ENCODE data around the gene SPTA1. TPM values are rescaled to one million over a fixed set of nuclear protein-coding genes. Genes with fewer than 3 reads are reported as not detected.
A peak's percentile ranks its signal among the peaks of the same experiment; 100 is the strongest.

Gene SPTA1
- total RNA-seq, 8 experiments from 2014 or later: 0.17 to 1.1 (median 0.46) TPM; not detected in 3

DNA sequence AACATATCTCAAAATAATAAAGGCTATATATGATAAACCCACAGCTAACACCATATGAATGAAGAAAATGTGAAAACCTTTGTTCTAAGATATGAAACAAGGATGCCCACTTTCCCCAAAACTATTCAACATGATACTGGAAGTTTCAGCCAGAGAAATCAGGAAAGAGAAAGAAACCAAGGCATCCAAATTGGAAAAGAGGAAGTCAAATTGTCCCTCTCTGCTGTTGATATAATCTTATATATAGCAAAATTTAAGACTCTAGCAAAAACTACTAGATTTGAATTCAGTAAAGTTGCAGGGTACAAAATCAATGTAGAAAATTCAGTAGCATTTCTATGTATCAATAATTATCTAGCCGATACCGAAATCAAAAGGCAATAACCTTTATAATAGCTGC, 85.8 kb downstream of the SPTA1 start:
- 0 to 84% (median 60%) methylated on average over 1 to 2 of the region's 2 CpGs for WGBS, 10 experiments
- in situ Hi-C loops (cut with MboI; ENCODE audit: low pct_unique_long_range_greater_than_20kb in 2 of 9, low sequenced_read_pairs in 9 of 9, unreplicated experiment in 9 of 9): no loop called here
- H3K4me1 ChIP-seq (replicated peaks in 1 of 2): no peaks in the 10 kb centered on the region
- H3K4me3 ChIP-seq: no peak overlapping the region
- no peak overlapping the region for H3K27ac ChIP-seq
- no peak for ATAC-seq (replicated peaks in 6 of 8)

GRCh38 chr1:158586942-158587341, 99.6 kb downstream of the SPTA1 start:
- in situ Hi-C loops (cut with MboI; ENCODE audit: low pct_unique_long_range_greater_than_20kb in 2 of 9, low sequenced_read_pairs in 9 of 9, unreplicated experiment in 9 of 9): no loop called here
- H3K4me3 ChIP-seq: no peak overlapping the region
- ATAC-seq (replicated peaks in 6 of 8): no peak
- 40 to 92% (median 71%) methylated on average over 1 of the region's 1 CpG; no CpG with 5 or more reads in 4 of the 10 experiments for WGBS, 10 experiments
- no peaks in the 10 kb centered on the region for H3K4me1 ChIP-seq (replicated peaks in 1 of 2)
- no peak overlapping the region for H3K27ac ChIP-seq

DNA sequence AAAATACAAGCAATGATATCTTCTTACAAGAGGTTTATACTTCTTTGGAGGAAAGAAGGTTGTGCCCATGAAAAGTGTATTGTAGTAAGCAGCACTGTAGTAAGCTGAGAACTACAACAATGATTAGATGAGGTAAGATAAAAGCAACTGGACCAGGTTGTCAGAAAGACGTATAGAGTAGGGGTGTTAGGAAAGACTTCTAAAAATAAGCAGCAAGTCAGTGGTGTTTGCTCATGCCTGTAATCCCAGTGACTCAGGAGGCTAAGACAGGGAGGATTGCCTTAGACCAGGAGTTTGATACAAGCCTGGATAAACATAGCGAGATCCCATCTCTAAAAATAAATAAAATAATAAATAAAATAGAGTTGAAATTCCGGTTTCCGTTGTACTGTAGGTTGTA, 102.6 kb downstream of the SPTA1 start:
- Histone ChIP-seq H3K4me3 (no peak overlapping the region), H3K27ac (no peak overlapping the region), H3K4me1 (replicated peaks in 1 of 2) (no peaks in the 10 kb centered on the region)
- in situ Hi-C loops (cut with MboI; ENCODE audit: low pct_unique_long_range_greater_than_20kb in 2 of 9, low sequenced_read_pairs in 9 of 9, unreplicated experiment in 9 of 9): no loop called here
- peak in 1 of 8 experiments; percentile 57 for ATAC-seq (replicated peaks in 6 of 8)
- WGBS, 10 experiments: 0 to 100% (median 81%) methylated on average over 2 to 4 of the region's 4 CpGs

- in situ Hi-C loops (cut with MboI; ENCODE audit: low pct_unique_long_range_greater_than_20kb in 2 of 9, low sequenced_read_pairs in 9 of 9, unreplicated experiment in 9 of 9): no loop called here
- Histone ChIP-seq H3K4me1 (replicated peaks in 1 of 2) (no peaks in the 10 kb centered on the region), H3K4me3 (no peak within 1 kb of the TSS), H3K27ac (no peak within 1 kb of the TSS)
- ATAC-seq (replicated peaks in 6 of 8): no peak
- WGBS, 10 experiments: 0 to 80% (median 14%) methylated on average over 1 of the region's 1 CpG; no CpG with 5 or more reads in 3 of the 10 experiments
These were observed 106.8 kb downstream of the SPTA1 start, which contains the start of gene OR10X1 for GRCh38 chr1:158579733-158580132. TSS of gene OR10X1 (minus strand) at chr1:158579899. CDS start at chr1:158579899, 0 bp downstream.

GRCh38 chr1:158577561-158577960, 109.0 kb downstream of the SPTA1 start:
- H3K27ac ChIP-seq: no peak overlapping the region
- no peak for ATAC-seq (replicated peaks in 6 of 8)
- WGBS, 10 experiments: 17 to 100% (median 80%) methylated on average over 1 to 3 of the region's 3 CpGs; no CpG with 5 or more reads in 1 of the 10 experiments
- no peaks in the 10 kb centered on the region for H3K4me1 ChIP-seq (replicated peaks in 1 of 2)
- H3K4me3 ChIP-seq: no peak overlapping the region
- in situ Hi-C loops (cut with MboI; ENCODE audit: low pct_unique_long_range_greater_than_20kb in 2 of 9, low sequenced_read_pairs in 9 of 9, unreplicated experiment in 9 of 9): no loop called here

- no peak overlapping the region for H3K27ac ChIP-seq
- in situ Hi-C loops (cut with MboI; ENCODE audit: low pct_unique_long_range_greater_than_20kb in 2 of 9, low sequenced_read_pairs in 9 of 9, unreplicated experiment in 9 of 9): no loop called here
- ATAC-seq (replicated peaks in 6 of 8): no peak
- no peaks in the 10 kb centered on the region for H3K4me1 ChIP-seq (replicated peaks in 1 of 2)
- 0 to 100% (median 75%) methylated on average over 1 of the region's 1 CpG for WGBS, 10 experiments
- no peak overlapping the region for H3K4me3 ChIP-seq
These were observed 114.3 kb downstream of the SPTA1 start for GRCh38 chr1:158572226-158572625.

- H3K27ac ChIP-seq: no peak within 1 kb of the TSS
- in situ Hi-C loops (cut with MboI; ENCODE audit: low pct_unique_long_range_greater_than_20kb in 2 of 9, low sequenced_read_pairs in 9 of 9, unreplicated experiment in 9 of 9): no loop called here
- no peak for ATAC-seq (replicated peaks in 6 of 8)
- H3K4me3 ChIP-seq: no peak within 1 kb of the TSS
- 0 to 73% (median 57%) methylated on average over 1 to 3 of the region's 3 CpGs; no CpG with 5 or more reads in 3 of the 10 experiments for WGBS, 10 experiments
- no peaks in the 10 kb centered on the region for H3K4me1 ChIP-seq (replicated peaks in 1 of 2)
These were observed 116.0 kb downstream of the SPTA1 start, which contains the start of gene OR6P1 for GRCh38 chr1:158570480-158570879. TSS of gene OR6P1 (minus strand) at chr1:158570580. CDS start at chr1:158563604, 6,976 bp downstream.

- no peak for ATAC-seq (replicated peaks in 6 of 8)
- in situ Hi-C loops (cut with MboI; ENCODE audit: low pct_unique_long_range_greater_than_20kb in 2 of 9, low sequenced_read_pairs in 9 of 9, unreplicated experiment in 9 of 9): no loop called here
- H3K4me1 ChIP-seq (replicated peaks in 1 of 2): no peaks in the 10 kb centered on the region
- 0 to 90% (median 70%) methylated on average over 1 to 2 of the region's 2 CpGs for WGBS, 10 experiments
- H3K27ac ChIP-seq: no peak overlapping the region
- H3K4me3 ChIP-seq: no peak overlapping the region
These were observed 121.9 kb downstream of the SPTA1 start for GRCh38 chr1:158564608-158565007.

DNA sequence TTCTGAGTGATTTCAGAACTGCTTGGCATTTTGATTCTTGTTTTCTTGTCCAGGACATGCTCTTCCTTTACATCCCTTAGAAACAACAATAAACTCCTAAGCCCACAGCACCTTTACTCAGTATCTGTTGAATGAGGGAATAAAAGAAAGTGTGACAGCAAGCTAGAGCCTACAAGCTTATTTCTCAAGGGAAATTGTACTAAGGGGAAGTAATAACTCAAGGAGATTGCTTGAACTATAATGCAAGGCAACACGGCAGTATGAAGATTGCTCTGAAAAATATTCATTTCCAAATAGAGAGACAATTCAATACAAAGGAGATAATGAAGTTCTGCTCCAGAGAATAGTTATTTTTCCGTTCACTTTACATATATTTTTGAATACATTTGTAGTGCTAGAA, 122.7 kb downstream of the SPTA1 start:
- in situ Hi-C loops (cut with MboI; ENCODE audit: low pct_unique_long_range_greater_than_20kb in 2 of 9, low sequenced_read_pairs in 9 of 9, unreplicated experiment in 9 of 9): no loop called here
- Histone ChIP-seq H3K4me3 (no peak overlapping the region), H3K4me1 (replicated peaks in 1 of 2) (no peaks in the 10 kb centered on the region), H3K27ac (no peak overlapping the region)
- ATAC-seq (replicated peaks in 6 of 8): no peak
- 5 to 100% (median 72%) methylated on average over 1 to 2 of the region's 2 CpGs for WGBS, 10 experiments

Other genes starting within 250 kb of the SPTA1 start
- gene OR10K1, start 224.9 kb downstream of the SPTA1 start, total RNA-seq: 1 to 10 TPM in 1 of 8 experiments, under 1 TPM in 4, not detected in 3; 0.15 to 1.3 (median 0.38) TPM
- not detected for gene OR10R2, start 214.5 kb downstream of the SPTA1 start, total RNA-seq
- gene OR6Y1, start 132.3 kb downstream of the SPTA1 start, total RNA-seq: under 1 TPM in 5 of 8 experiments, not detected in 3; 0.09 to 0.81 (median 0.21) TPM
- gene OR6P1, start 116.1 kb downstream of the SPTA1 start, total RNA-seq: 1 to 10 TPM in 1 of 8 experiments, under 1 TPM in 3, not detected in 4; 0.08 to 1.0 (median 0.45) TPM
- gene OR10X1, start 106.8 kb downstream of the SPTA1 start, total RNA-seq: under 1 TPM in 3 of 8 experiments, not detected in 5; 0.21 to 1.00 (median 0.49) TPM
- 1 to 10 TPM in 1 of 8 experiments, under 1 TPM in 4, not detected in 3; 0.10 to 1.1 (median 0.23) TPM for gene OR10Z1, start 81.4 kb downstream of the SPTA1 start, total RNA-seq
- gene OR6K2, start 13.9 kb upstream of the SPTA1 start, total RNA-seq: under 1 TPM in 1 of 8 experiments, not detected in 7; 0.62 TPM
- gene OR6K3, start 34.0 kb upstream of the SPTA1 start, total RNA-seq: under 1 TPM in 3 of 8 experiments, not detected in 5; 0.32 to 0.81 (median 0.54) TPM
- gene OR6K6, start 68.0 kb upstream of the SPTA1 start, total RNA-seq: 1 to 10 TPM in 1 of 8 experiments, not detected in 7; 1.0 TPM
- under 1 TPM in 5 of 8 experiments, not detected in 3; 0.05 to 0.81 (median 0.17) TPM for gene OR6N1, start 85.5 kb upstream of the SPTA1 start, total RNA-seq
- under 1 TPM in 6 of 8 experiments, not detected in 2; 0.05 to 0.90 (median 0.15) TPM for gene OR6N2, start 94.5 kb upstream of the SPTA1 start, total RNA-seq
- under 1 TPM in 1 of 8 experiments, not detected in 7; 0.22 TPM for gene MNDA, start 144.6 kb upstream of the SPTA1 start, total RNA-seq
- 1 to 10 TPM in 1 of 8 experiments, under 1 TPM in 3, not detected in 4; 0.40 to 3.5 (median 0.64) TPM for gene PYHIN1, start 244.8 kb upstream of the SPTA1 start, total RNA-seq

All from motor neuron (in vitro differentiated cells).